ENCODE data around the gene COLGALT1.

GRCh38 chr19:17538684-17539237 is 16.7 kb upstream of the COLGALT1 start:
- no peak for TF ChIP-seq CTCF (conservative IDR thresholded peaks at IDR 0.05; ENCODE audit: low read depth in 2 of 2)
- no peak for TF ChIP-seq POLR2AphosphoS5 (IDR thresholded peaks at IDR 0.05; ENCODE audit: low read depth)
- TF ChIP-seq REST (IDR thresholded peaks at IDR 0.05; ENCODE audit: unreplicated experiment), result no peak
- no peak for TF ChIP-seq EZH2phosphoT487 (IDR thresholded peaks at IDR 0.05; ENCODE audit: unreplicated experiment)
- no peak for TF ChIP-seq JUNB (IDR thresholded peaks at IDR 0.05; ENCODE audit: unreplicated experiment)
